Measurements from ENCODE around the gene TSC1. TPM values are rescaled to one million over a fixed set of nuclear protein-coding genes. Genes with fewer than 3 reads are reported as not detected.

TSC1 gene
- total RNA-seq, 4 donors from 2014 or later, result 38.4 to 155 (median 81.6) TPM

GRCh38 chr9:132989414-132989996 lies 45.1 kb upstream of the TSC1 start:
- TF ChIP-seq CTCF (IDR thresholded peaks at IDR 0.05) (no peak), POLR2A (IDR thresholded peaks at IDR 0.05) (no peak)
- Histone ChIP-seq H3K9me3 (no peaks in the 10 kb centered on the region), H3K27me3 (no peaks in the 10 kb centered on the region), H3K36me3 (no peaks in the 10 kb centered on the region), H3K4me3 (no peak overlapping the region), H3K4me1 (no peaks in the 10 kb centered on the region), H3K27ac (no peak overlapping the region)
- peak in 1 of 3 donors; percentile 16 for DNase-seq

GRCh38 chr9:132989014-132989310 lies 44.5 kb upstream of the TSC1 start:
- no peaks in the 10 kb centered on the region for H3K27me3 ChIP-seq
- TF ChIP-seq CTCF (IDR thresholded peaks at IDR 0.05) (no peak), POLR2A (IDR thresholded peaks at IDR 0.05) (no peak)
- no peaks in the 10 kb centered on the region for H3K4me1 ChIP-seq
- no peak overlapping the region for H3K27ac ChIP-seq
- peak in 1 of 3 donors; percentile 23 for DNase-seq
- no peaks in the 10 kb centered on the region for H3K9me3 ChIP-seq
- no peaks in the 10 kb centered on the region for H3K36me3 ChIP-seq
- H3K4me3 ChIP-seq, result no peak overlapping the region

- Histone ChIP-seq H3K27ac (no peak overlapping the region), H3K36me3 (no peaks in the 10 kb centered on the region), H3K27me3 (no peaks in the 10 kb centered on the region), H3K9me3 (no peaks in the 10 kb centered on the region), H3K4me1 (no peaks in the 10 kb centered on the region), H3K4me3 (no peak overlapping the region)
- DNase-seq, result peak in 1 of 3 donors; percentile 25
- no peak for TF ChIP-seq CTCF (IDR thresholded peaks at IDR 0.05)
- TF ChIP-seq POLR2A (IDR thresholded peaks at IDR 0.05), result no peak
Observed at GRCh38 chr9:132988244-132989013, 44.0 kb upstream of the TSC1 start.

- no peak overlapping the region for H3K4me3 ChIP-seq
- no peaks in the 10 kb centered on the region for H3K9me3 ChIP-seq
- TF ChIP-seq CTCF (IDR thresholded peaks at IDR 0.05) (no peak), POLR2A (IDR thresholded peaks at IDR 0.05) (no peak)
- H3K27ac ChIP-seq, result no peak overlapping the region
- no peaks in the 10 kb centered on the region for H3K36me3 ChIP-seq
- H3K27me3 ChIP-seq, result no peaks in the 10 kb centered on the region
- peaks cover 0 to 4% (median 0%) of the 10 kb centered on the region in 4 donors for H3K4me1 ChIP-seq
- no peak for DNase-seq
Observed at GRCh38 chr9:132986640-132987620, 42.5 kb upstream of the TSC1 start.

- Histone ChIP-seq H3K27ac (no peak overlapping the region), H3K4me3 (no peak overlapping the region), H3K4me1 (peaks cover 0 to 6% (median 0%) of the 10 kb centered on the region in 4 donors), H3K36me3 (no peaks in the 10 kb centered on the region), H3K27me3 (no peaks in the 10 kb centered on the region), H3K9me3 (no peaks in the 10 kb centered on the region)
- DNase-seq, result no peak
- TF ChIP-seq CTCF (IDR thresholded peaks at IDR 0.05), result no peak
Observed at GRCh38 chr9:132986114-132986513, 41.7 kb upstream of the TSC1 start.

All from Peyer's patch (tissue), 4 donors.